HG02852 (cell line): ENCODE results near the gene WDR18.

Source experiments
- ATAC-seq: cut with Tn5 transposase; IDR thresholded peaks from one replicate; pipeline ENCODE4 v1.9.1; 2021; ENCODE audit warnings: mild to moderate bottlenecking, moderate library complexity; ENCODE audit not compliant: unreplicated experiment

WDR18 gene

GRCh38 chr19:991174-991931 lies 7.2 kb downstream of the WDR18 start:
- ATAC-seq, result no peak

GRCh38 chr19:991932-992669 lies 8.0 kb downstream of the WDR18 start:
- ATAC-seq, result no peak

- ATAC-seq, result no peak
Measured at GRCh38 chr19:992670-993055, 8.5 kb downstream of the WDR18 start.

GRCh38 chr19:993361-993830 lies 9.3 kb downstream of the WDR18 start:
- ATAC-seq, result no peak

GRCh38 chr19:993831-994393 lies 9.8 kb downstream of the WDR18 start:
- no peak for ATAC-seq

GRCh38 chr19:994516-994915 lies 10.4 kb downstream of the WDR18 start:
- no peak for ATAC-seq

- ATAC-seq, result no peak
Measured at GRCh38 chr19:995051-995827, 11.1 kb downstream of the WDR18 start.

GRCh38 chr19:996051-996838 lies 12.1 kb downstream of the WDR18 start:
- ATAC-seq, result no peak

GRCh38 chr19:998064-998463 lies 13.9 kb downstream of the WDR18 start:
- no peak for ATAC-seq

GRCh38 chr19:999379-999719 lies 15.2 kb downstream of the WDR18 start:
- ATAC-seq, result no peak

GRCh38 chr19:1000095-1000494 lies 15.9 kb downstream of the WDR18 start, which contains the start of gene GRIN3B:
Gene GRIN3B (plus strand): TSS chr19:1000419. CDS start chr19:1000438, 19 bp downstream.
- no peak for ATAC-seq

GRCh38 chr19:1000591-1001537 lies 16.7 kb downstream of the WDR18 start:
- ATAC-seq, result no peak

GRCh38 chr19:1001538-1002166 lies 17.5 kb downstream of the WDR18 start:
- ATAC-seq, result no peak

GRCh38 chr19:1002600-1002999 lies 18.5 kb downstream of the WDR18 start:
- no peak for ATAC-seq

GRCh38 chr19:1003283-1003682 lies 19.1 kb downstream of the WDR18 start:
- no peak for ATAC-seq

- ATAC-seq, result no peak
Measured at GRCh38 chr19:1004204-1004802, 20.2 kb downstream of the WDR18 start.

GRCh38 chr19:1004803-1005664 lies 20.9 kb downstream of the WDR18 start:
- ATAC-seq, result no peak
